Measurements from ENCODE around the gene MRPS35.
A peak's percentile ranks its signal among the peaks of the same experiment; 100 is the strongest.

Gene MRPS35

DNA sequence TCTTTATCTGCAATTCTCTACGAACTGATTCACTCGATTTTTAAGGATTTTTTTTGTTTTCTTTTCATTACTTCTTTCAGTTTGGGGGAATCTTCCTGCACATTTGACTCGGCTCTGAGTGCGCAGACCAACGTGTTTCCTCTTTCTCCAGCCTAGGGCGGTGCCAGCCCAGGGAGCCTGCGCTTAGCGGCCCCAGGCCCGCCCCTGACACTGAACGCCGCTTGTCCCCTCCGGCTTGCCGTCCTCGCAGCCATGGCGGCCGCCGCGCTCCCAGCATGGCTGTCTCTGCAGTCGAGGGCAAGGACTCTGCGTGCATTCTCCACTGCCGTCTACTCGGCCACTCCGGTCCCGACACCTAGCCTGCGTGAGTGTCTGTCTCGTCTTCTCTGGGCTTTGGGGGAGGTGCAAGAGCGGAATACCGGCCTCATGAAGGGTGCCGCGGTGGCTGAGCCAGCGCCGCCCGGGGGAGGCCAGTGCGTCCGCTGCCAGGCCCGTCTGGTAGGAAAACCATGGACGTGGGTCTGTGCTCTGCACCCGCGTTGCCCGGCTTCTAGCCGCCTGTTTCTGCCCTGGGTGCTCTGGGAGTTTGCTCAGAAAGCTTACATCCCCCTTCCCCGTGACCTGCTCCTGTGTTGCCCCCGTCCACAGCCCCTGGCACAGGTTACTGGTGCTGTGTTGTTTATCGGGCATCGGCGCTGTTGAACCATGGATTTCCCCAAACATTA is at the start of gene MRPS35:
TSS of gene MRPS35 (plus strand) at position 241 of the 725 bp plus-strand sequence. CDS start at position 253, 12 bp downstream.
- peak; percentile 83 to 92 (median 88) for DNase-seq

DNA sequence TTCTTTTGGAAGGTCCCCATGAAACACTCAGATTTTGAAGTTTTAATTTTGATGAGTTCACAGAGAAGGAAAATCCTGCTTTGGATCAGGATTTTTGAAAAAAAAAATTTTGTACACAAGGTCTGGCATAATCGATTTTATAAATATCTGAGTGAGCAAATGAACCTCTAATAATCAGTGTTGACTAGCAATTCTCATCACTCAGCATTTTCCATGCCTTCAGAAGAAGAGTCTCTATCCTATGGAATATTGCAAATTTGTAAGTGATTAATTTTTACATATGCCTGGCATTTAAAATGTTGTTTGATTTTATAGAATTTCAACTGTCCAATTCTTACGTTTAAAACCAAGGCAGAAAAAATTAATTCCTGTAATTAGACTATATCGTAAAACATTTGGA is 44.9 kb upstream of the MRPS35 start:
- DNase-seq = no peak

DNA sequence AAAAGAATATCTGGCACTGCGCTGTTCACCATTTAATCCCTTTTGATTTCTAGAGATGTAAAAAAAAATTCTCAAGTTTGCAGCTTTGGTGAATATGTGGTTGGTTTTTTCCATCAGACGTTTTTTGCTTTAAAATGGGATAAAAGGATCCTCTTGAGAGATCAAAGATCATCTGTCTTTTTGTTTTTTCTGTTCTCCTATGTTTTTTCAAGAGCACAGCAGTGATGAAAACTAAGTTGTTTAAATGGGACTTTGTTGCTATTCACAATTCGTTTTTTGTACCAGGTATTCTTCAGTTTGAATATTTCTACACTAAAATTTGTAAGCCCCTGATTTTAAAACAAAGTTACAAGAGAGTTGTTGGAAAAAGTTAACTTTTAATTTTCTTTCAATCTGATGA is 44.1 kb upstream of the MRPS35 start:
- DNase-seq = no peak

DNA sequence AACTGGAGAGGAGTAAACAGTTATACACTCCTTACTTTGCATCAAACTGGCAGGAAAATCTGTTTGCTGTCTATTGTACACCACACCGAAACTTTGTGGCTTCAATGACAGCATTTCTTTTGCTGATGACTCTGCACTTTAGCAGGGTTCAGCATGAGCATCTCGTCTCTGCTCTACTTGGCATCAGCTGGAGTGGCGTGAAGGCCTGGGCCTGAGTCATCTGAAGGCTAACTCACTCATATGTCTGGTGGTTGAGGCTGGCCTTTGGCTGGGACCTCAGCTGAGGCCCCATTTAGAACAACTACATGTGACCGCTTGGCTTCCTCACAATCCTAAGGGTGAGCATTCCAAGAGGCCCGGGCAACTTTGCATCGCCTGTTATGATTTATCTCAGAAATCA is 43.1 kb upstream of the MRPS35 start:
- DNase-seq = no peak

DNA sequence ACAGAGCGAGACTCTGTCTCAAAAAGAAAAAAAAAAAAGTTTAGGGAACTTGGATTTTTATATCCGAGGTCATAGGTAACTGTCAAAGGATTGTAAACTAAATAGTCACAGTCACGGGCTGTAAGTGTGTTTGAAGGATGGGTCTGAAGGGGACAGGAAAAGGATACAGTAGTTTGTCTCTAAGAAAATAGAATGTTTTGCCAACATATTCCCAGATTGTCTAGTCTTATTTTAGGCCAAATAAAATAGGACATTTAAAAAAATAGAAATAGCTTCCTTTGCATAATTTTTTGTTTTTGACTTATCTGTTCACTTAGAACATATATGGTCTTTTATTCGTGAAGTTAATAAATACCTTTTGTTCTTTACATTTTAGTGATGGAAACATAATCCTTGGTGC is 38.6 kb upstream of the MRPS35 start:
- DNase-seq = no peak

DNA sequence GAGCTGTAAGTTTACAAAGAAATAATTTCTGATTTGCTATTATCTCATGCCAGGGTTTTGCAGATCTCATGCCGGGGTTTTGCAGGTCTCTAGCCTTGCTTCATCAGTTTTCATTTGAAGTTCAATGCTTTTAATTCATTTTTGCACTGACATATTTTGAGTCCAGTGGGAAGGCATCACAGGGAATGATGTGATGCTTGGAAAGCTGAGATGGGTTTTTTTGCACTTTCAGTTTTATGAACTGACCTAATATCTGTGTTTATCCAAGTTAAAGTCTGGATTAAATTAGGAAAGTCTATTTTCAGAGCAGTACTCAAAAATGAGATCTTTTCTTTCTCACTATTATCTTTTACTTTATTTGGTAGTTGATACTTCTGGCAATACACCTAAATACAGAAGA is 38.0 kb upstream of the MRPS35 start:
- DNase-seq = no peak

DNA sequence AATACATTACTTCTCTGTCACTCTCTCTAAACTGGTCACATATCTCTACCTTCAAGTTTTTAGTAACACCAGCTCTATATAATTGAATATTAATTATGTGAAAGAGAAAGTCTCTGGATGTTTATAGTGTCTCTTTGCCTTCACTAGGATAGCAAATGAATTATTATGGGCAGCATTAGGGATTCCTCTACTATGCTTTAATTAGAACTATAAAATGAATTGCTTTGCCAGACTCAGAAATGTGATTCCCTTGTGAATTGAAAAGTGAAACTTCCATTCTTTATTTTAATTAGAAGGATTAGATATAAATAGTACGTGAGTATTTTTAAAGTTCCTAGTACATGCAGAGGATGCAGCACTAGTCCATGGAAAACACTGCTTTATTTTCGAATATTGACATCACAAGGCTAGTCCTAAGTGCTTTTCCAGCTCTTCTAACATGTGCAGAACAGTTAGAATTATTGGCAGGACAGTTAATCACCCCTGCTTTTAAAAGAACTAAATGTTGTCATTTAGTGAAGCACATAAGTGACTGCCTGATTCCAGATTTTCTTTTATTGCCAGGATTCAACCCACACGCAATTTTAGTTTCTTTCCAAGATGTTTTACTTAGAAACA is 37.4 kb upstream of the MRPS35 start:
- DNase-seq = no peak

DNA sequence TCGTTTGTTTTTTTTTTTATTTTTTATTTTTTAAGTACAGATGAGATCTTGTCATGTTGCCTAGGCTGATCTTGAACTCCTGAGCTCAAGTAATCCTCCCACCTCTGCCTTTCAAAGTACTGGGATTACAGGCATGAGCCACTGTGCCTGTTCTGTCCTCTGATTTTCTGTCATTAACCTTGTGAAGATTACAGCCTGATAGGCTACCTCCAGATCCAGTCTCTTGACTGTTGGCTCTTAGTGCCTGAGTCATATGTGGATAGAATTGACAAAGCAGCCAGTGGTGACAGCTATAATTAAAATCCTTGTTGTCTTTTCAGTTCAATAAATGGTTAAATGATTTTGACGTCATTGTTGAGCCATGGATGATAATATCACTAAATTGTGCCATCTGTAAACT is 35.6 kb upstream of the MRPS35 start:
- DNase-seq = no peak

DNA sequence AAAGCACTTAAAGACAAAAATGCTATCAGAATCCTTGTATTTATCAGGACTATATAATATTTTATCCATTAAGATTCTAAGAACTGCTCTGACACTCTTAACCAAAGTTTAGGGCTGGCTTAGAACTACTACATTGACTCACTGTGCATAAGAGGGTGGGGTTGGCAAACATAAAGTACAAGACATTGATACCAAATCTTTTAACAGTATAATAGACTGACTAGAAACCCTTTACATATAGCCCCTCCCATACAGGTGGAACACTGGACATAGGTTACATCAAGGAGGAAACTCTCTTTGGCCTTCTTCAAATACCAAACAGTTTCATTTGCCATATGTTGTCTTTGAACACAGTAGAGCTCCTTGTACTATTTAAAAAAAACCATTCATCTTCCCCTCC is 30.0 kb upstream of the MRPS35 start:
- DNase-seq = no peak

DNA sequence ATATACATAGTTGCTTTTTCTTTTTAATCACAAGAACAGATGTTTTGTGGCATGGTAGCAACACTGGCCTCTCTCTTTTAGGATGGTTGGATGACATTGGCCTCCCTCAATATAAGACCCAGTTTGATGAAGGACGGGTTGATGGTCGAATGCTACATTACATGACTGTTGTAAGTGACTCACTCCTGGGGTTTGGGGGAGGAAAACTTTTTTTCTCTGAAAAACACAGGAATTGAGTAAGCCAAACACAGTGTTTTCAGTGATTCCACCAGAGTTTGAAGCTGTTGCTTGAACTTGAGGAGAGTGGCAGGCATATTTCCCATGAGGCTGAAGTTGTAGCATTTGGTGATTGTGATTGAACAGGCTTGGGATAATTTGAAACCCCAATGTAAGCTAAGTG is 28.1 kb upstream of the MRPS35 start:
- no peak for DNase-seq

DNA sequence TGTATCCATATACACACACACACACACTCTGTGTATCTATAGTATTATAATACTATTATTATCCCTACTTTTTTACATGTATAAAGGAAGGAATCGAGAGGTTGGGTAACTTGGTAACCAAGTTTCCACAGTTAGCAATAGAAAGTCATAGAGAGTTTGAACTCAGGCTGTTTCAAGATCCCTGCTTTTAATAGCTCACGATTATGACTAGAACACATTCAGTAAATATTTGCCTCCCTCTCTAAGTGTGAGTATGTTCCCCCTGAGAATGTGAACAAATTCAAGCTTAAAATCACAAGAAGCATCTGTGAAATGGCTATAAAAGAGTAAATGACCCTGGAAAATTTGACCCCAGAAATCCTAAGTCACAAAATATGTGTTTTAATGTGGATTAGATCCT is 25.4 kb upstream of the MRPS35 start:
- DNase-seq = no peak

DNA sequence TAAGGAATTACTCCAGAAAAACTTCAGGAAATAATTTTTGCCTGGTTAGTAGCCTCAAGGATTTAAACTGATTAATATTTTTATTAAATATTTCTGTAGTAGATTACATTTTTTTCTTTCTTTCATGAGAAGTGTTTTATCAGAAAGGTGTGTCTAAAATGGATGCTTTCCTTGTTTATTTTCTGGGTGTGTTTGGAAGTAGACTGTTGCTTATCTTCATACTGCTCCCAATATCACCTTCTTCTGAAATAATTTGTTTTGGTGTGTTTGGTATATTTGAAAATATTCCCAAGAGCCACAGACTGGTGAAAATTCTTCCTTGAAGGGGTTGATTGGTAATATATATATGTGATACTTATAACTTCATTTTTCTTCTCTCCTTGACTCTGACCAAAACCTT is 24.5 kb upstream of the MRPS35 start:
- no peak for DNase-seq

DNA sequence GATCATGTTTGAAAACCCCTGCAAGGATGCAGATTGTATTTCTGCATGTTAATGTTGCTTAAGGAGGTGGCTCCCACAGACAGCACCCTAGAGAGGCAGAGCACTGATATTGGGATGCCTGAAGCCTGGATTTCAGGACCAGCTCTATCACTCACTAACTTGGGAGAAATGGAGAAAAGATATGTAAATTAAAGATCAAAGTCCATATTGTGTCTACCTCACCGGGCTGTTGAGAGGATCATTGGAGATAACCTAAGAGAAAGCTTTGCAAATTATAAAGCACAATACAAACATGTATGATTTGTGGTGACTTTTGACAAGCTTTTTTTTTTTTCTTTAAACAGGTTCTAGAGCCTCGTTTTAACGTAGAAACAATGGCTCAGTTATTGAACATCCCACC is 22.0 kb upstream of the MRPS35 start:
- DNase-seq = no peak

DNA sequence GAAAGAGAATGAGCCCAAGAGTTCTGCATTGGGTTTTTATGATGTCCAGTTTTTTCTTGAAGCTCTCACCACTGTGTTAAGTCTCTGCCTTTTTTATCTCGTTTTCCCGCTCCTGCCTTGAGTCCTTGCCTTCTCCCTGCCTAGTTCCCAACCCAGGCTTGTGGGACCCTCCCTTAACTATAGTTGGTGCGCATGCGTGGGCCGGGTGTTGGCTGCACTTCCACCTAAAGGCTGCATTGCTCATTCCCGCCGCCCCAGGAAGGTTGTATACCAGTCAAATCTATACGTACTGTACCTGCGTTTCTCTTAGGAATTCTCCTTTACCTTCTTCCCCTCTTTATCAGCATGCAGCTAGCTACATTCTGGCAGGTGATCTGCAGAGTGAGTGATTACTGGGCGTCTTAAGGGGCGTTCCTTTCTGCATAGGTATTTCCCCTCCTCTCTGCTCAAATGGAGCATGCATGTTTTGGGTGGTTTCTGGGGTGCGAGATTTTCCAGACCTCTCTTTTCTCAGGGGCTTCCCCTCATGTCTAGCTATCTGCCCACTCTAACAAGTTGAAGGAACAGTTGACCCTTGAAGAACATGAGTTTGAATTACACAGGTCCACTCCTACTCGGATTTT is 21.0 kb upstream of the MRPS35 start:
- no peak for DNase-seq

DNA sequence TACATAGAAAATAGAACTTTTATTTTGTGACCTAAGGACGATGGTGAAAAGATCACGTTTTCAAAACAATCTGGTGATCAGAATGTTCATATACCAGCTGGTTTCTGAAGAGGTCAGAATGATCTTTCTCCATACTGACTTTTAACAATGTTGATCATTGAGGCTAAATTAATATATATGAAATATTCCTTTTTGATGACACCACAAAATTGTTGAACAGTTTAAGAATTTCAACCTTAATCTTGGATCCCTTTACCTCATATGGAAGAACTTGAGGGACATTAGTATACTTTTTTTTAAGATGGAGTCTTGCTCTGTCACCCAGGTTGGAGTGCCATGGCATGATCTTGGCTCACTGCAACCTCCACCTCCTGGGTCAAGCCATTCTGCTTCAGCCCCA is 17.2 kb upstream of the MRPS35 start:
- DNase-seq = no peak

DNA sequence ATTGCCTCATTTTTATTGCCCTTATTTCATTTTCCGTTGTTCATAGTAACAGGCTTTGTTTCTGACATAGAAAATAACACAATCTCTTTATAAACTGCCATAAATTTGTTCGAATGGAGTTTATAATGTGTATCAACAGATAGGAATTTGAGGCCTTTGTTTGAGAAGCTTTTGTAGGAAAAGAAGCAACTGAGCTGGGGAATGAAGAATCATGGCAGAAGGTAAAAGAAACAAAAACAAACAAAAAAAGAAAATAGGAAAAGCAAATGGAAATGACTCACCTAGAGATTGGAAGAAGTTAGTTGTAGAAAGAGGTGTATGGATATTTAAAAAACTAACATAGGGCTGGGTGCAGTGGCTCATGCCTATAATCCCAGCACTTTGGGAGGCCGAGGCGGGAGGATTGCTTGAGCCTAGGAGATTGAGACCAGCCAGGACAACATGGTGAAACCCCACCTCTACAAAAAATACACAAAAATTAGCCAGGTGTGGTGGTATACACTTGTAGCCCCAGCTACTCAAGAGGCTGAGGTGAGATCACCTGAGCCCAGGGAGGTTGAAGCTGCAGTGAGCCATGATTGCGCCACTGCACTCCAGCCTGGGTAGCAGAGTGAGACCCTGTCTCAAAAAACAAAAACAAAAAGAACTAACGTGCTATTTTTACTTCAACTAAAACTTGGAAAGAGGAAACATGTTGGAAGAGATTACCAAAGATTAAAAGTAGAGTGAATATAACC is 14.9 kb upstream of the MRPS35 start:
- no peak for DNase-seq

DNA sequence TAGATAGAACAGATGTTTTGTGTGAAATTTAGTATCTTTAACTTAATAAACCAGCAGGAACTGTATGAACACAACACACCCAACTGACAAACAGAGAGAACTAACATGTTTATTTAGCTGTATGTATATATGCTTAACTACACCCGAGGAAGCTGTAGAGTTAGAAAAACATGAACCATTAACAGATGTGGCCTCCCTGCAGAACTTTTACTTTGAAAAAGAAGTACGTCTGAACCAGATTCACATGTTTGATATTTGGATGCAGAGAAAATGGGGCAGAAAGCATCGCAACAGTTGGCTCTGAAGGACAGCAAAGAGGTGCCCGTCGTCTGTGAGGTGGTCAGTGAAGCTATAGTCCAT is 14.4 kb upstream of the MRPS35 start, which contains the start of gene REP15:
TSS of gene REP15 (plus strand) at position 155 of the 360 bp plus-strand sequence. CDS start at position 271, 116 bp downstream.
- DNase-seq = no peak

DNA sequence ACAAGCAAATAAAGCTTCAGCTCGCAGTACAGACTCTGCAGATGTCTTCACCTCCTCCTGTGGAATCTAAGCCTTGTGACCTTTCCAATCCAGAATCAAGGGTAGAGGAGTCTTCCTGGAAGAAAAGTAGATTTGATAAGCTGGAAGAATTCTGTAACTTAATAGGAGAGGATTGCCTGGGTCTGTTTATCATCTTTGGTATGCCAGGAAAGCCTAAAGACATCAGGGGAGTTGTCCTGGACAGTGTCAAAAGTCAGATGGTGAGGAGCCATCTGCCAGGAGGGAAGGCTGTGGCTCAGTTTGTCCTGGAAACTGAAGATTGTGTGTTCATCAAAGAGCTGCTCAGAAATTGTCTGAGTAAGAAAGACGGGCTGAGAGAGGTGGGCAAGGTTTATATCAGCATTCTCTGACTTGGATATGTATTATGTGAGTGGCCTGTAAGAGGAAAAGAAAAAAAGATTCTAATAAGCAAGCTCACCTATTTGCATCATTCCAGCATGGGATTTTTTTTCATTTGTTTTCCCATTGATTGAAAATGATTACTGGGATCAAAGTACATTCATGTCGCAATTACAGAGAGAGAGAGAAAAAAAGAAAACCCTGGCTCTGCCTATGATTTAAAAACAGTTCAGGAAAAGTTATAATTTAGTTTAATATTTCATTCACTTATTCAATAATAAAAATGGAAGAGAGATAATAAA is 13.6 kb upstream of the MRPS35 start:
- DNase-seq = no peak

DNA sequence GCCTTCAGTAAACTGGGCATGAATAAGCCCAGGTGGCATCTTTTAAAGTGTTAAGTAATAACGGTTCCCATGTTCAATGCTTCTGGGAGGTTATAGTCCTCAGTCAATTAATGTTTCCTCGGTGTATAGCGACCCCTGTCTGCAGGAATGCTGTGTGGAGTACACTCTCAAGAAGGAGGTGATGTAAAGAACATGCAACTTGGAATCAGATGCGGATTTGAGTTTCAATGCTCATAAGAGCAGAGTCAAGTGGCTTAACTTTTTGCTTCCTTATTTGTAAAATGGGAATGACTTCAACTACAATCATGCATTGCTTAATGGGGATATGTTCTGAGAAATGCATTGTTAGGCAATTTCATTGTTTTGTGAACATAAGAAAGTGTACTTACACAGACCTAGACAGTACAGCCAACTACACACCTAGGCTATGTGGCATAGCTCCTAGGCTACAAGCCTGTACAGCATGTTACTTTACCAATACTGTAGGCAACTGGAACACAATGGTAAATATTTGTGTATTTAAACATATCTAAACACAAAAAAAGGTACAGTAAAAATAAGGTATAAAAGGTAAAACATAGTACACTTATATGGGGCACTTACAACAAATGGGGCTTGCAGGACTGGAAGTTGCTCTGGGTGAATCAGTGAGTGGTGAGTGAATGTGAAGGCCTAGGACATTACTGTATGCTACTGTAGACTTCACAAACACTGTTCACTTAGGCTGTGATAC is 6.7 kb upstream of the MRPS35 start:
- peak; percentile 13 to 59 (median 46) for DNase-seq

DNA sequence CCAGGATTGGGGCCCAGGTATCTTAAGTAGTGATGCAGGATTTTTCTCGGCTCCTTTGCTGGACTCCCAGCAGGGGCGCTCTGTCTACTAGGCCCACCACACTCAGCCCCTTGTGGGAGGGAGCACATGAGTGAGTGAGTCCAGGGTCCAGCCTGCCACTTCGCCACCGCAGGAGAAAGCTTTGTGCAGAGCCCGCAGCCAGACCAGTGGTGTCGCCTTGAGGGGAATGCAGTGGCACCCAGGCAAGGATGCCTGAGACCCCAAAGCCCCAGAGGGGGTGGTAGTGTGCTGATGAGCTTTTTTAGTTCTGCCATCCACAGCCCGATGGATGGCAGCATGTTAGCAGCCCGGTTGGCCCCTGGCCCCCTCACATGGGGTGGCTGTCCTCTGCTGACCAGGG is 5.4 kb upstream of the MRPS35 start:
- DNase-seq = no peak

DNA sequence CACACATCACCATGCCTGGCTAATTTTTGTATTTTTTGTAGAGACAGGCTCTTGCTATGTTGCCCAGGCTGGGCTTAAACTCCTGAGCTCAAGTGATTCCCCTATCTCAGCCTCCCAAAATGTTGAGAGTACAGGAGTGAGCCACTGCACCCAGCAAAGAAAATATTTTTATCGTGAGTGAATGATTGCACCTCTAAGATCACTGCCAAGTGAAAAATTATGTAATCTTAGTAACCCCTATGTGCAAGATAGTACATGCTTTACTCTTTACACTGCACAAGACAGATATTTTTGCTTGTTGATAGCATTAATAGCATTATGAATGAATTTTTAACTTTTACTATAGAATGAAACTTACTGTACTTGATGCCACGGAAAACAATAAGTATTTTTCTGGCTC is 3.4 kb upstream of the MRPS35 start:
- no peak for DNase-seq

DNA sequence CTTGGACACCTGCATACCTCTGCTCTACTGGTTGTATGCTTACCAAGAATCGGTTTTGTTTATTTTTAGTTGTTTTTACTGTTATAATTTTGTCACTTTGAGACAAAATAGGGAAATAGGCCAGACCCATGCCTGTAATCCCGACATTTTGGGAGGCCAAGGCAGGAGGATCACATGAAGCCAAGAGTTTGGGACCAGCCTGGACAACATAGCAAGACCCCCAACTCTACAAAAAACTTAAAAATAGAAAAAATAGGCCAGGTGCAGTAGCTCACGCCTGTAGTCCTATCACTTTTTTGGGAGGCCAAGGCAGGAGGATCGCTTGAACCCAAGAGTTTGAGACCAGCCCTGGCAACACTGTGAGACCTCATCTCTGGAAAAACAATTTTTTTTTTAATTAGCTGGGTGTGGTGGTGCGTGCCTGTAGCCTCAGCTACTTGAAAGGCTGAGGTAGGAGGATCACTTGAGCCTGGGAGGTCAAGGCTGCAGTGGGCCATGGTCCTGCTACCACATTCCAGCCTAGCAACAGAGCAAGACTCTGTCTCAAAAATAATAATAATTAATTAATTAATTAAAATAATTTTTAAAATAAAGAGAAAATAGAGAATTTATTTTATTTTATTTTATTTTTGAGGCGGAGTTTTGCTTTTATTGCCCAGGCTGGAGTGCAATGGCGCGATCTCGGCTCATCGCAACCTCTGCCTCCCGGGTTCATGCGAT is 1.3 kb upstream of the MRPS35 start:
- DNase-seq = no peak

Measured in stimulated activated naive CD4-positive, alpha-beta T cell (primary cell).